ENCODE results near the gene FBXO24.
A peak's percentile ranks its signal among the peaks of the same experiment; 100 is the strongest.
"Not testable (repeated sequence)": the region's sequence is repeated elsewhere in the genome, so short reads cannot be mapped to it uniquely, and the experiment has no call there.

Gene FBXO24

DNA sequence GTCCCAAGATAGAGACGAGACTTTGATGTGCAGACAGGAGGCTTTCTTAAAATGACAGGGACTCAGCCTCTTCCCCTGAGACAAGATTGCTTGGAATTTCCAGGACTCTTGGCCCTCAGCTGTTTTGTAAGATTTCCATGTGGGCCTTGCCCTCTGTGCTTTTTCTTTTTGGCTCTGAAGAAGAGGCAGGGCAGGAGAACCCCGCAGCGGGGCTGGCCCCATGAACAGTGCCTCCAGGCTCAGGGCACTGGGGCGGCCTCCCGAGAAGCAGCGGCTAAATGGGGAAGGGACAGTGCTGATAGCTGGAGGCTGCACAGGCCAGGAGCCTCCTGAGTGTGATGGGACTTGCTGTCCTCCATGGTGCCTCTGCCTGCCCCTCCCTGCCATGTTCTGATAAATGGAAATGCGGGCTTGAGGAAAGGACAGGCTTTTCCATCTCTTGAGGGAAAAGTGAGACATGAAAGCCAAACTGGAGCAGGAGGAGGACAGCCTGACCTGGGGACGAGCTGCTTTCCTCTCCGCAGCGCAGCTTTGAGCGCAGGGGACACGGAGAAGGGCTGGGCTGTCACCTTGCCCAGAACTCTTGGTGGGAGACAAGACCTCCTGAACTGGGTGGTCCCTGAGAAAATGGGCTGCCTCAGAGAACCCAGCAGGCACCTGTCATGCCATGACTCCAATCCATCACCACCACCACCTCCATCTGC, 24.5 kb upstream of the FBXO24 start:
- DNase-seq (ENCODE audit: low read depth) = no peak

- no peak for DNase-seq (ENCODE audit: low read depth)
Observed at GRCh38 chr7:100562195-100563099, 23.7 kb upstream of the FBXO24 start.

DNA sequence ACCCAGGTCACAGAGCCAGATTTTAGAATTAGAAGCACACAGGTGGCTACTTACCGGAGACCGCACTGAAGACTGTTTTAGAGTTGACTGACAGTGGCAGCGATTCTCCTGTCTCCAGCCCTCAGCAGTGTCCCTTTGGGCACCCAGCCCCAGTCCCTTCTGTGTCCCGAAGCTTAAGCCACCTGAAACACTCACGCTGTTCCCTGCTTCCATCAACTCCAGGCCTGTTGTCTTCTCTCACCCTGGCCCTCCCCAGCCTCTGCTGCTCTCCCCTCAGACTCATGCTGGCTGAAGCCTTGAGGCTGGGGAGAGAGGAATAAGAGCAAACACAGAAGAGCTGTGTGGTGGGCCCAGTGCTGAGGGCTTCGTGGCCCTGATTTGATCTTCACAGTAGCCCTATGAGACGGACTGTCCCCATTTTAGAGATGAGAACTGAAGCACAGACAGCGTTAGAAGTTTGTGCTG, 23.0 kb upstream of the FBXO24 start:
- DNase-seq (ENCODE audit: low read depth) = no peak

- peak; percentile 75 for DNase-seq (ENCODE audit: low read depth)
Observed at GRCh38 chr7:100563809-100564400, 22.2 kb upstream of the FBXO24 start.

GRCh38 chr7:100564405-100564804, 21.7 kb upstream of the FBXO24 start:
- DNase-seq (ENCODE audit: low read depth) = not testable (repeated sequence)

GRCh38 chr7:100565133-100565571, 21.0 kb upstream of the FBXO24 start:
- DNase-seq (ENCODE audit: low read depth) = no peak

GRCh38 chr7:100566018-100566531, 20.1 kb upstream of the FBXO24 start:
- no peak for DNase-seq (ENCODE audit: low read depth)

- no peak for DNase-seq (ENCODE audit: low read depth)
Observed at GRCh38 chr7:100567031-100567730, 18.9 kb upstream of the FBXO24 start.

DNA sequence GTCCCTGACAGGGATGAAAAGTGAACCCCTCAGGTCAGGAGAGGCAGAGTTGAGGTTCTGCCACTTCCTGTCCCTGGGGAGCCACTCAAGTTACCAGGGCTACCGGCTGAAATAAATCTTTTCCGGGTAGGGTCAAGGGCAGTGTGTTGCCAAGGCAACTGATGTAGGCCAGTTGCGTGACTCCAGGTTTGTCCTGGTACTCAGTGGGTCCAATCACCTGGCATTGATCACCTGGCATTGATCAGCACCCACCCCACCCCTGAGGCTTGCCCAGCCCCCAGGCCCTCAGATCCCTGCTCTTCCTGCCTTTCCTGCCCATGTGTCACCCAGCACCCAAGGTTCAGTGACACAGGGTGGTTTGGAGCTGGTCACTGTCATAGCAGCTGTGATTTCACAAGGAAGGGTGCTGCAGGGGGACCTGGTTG, 18.4 kb upstream of the FBXO24 start:
- DNase-seq (ENCODE audit: low read depth) = no peak

DNA sequence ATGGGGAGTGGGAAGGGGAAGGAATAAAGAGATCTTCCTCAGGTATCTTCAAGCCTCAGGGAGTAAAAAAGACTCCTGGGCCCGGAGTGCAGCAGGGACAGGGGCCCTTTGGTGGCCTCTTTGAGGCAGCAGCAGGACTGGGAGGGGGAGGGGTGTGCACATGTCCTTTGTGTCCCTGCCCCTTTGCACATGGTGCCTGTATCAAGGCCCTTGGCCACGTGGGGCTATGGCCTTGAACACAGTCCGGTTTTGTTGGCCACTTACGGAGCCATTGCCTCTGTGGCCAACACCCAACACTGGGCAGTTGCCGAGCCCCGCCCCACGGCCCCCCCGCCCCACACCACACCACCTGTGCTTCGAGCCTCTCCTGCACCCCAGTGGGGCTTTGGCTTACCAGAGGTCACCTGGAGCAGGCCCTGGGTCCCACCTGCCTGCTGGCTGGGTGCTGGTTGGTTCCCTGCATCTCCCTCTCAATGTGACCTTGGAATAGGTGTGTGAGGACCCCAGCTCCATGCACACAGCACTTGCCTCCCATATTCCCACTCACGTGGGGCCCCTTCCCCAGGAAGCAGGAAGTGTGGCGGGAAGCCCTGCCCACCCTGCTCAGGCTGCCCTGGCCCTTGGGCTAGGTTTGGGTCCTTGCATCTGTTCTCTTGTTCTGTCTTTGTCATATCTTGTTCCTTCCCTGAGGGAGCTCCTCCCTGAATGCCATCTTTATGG, 17.8 kb upstream of the FBXO24 start:
- DNase-seq (ENCODE audit: low read depth) = no peak

- no peak for DNase-seq (ENCODE audit: low read depth)
Observed at GRCh38 chr7:100568896-100569844, 17.0 kb upstream of the FBXO24 start.

DNA sequence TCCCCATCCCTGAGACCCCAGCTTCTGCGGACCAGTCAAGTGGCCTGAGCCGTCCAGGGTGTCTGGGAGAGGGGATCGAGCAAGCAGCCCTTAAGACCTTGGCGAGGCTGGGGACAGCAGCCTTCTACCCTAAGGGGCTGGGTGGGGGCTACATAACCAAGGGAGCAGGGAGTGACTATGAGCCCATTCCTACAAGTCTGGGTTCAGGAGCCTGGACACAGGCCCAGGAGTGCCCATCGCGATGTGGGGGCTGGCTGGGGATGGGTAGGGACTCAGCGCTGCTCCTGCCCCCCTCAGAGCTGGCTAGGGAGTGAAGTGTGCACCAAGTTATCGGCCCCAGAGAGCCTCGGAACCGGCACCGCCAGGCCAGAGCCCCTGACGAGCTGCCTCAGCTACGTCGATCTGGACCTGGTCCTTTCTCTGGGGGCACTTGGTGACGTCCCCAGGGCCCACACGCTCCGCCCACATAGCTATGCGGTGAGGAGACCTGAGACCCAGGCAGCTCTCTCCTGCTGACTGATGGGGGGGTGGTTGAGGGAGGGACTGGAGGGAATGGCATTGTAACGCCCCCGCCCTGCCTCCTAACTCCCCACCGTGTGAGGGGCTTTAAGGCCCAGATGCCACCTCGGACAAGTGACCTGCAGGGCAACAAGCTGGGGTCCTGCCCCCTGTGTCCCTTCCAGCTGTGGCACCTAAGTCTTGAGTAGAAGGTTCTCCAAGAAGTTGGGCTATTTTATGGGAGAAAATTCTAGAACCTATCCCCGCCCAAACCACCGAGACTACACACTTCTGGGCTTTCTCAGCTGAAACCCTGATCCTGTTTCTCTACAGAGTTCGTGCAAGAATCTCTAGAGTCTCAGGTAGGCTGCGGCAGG, 14.9 kb upstream of the FBXO24 start:
- no peak for DNase-seq (ENCODE audit: low read depth)

GRCh38 chr7:100571829-100572116, 14.4 kb upstream of the FBXO24 start:
- DNase-seq (ENCODE audit: low read depth) = no peak

DNA sequence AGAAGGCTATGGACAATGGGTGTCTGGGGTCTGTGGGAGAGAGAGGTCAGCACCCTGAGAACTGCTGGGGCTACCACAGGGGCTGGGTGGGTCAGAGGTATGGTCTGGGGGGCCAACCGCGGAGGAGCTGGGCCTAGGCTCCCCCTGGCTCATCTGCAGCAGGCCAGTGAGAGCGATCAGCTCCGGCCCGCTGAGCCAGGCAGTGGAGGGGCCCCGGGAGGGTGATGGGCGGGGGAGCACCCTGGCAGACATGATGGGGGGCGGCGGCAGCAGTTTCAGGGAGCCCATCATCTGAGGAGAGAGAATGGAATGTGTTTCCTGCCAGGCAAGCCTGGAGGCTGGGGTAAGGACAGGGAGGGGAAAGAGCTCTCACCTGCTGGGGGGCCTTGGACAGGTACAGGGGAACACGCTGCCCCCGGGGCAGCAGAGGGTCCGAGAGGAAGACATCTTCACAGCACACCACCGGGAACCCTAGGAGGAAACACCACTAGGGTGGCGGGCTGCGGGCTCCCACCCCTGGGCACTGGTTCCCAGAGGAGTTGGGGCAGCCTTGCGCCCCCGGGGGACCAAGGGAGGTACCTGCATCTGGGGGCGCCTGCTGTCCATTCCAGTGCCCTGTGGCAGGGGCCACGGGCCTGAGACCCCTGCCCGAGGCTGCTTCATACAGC, 13.7 kb upstream of the FBXO24 start:
- no peak for DNase-seq (ENCODE audit: low read depth)

DNA sequence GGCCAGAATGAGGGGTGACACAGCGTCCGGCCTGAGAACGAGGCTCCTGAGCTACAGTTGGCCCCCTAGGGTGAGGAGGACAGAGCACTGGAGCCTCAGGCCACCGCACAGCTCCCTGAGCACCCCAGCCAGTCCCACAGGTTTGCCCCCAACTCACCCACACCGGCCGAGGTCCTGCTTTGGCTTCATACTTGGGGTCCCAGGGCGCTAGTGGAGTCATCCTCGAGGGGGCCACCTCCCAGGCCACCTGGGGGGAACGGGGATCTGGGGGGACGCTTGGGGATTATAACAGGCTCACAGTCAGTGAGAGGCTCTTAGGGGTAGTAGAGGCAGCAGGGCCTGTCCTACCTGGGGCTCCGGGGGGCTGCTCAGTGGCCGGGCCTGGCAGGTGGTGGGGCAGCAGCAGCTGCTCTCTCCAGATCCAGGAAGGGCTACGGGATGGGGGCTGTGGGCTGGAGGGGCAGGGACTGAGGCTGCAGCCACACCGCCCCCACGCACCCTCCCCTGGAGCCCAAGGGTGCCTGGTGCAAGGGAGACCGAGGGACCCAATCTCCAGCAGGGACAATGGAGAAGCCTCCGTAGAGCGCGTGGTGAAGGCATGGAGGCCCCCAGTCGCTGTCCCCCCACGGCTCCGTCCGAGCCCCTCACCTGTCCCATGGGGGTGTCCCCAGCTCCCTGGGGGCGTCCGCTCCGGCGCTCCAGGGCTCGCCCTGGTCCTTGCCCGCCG, 13.0 kb upstream of the FBXO24 start:
- no peak for DNase-seq (ENCODE audit: low read depth)

DNA sequence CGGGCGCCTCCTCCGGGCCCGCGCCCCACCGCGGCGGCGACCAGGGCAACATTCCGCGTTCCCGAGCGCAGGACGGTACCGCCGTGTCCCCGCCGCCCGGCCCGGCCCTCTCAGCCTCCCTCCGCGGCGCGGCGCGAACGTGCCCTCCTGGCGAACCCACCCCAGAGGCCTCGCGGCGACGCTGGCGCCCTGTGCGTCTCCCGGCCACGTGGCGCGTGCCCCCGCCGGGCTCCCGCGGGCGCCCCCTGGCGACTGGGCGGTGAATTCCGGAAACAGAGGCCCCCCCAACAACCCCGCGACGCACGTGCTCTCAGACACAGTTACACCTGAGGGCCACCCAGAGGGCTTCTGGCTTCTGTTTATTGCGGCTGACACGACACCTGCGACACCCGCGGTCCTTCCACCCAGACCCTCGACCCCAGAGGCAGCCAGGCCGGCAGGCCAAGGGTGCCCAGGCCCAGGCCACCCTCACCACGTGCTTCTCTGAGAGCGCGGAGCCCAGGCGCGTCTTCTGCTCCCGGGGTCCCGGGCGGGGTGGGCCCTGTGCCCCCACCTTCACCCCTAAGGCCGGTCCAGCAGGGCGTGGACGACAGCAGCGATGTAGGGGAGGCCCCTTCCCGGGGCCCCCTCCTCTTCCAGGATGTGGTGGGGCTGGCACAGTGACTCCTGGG, 12.3 kb upstream of the FBXO24 start, which contains the start of gene SAP25:
Gene SAP25, minus strand, starts transcription at position 210 of the 671 bp plus-strand sequence. Its CDS starts 158 bp downstream, at position 52.
- DNase-seq (ENCODE audit: low read depth) = no peak
